Measurements from ENCODE around the gene ADNP. TPM values are rescaled to one million over a fixed set of nuclear protein-coding genes. Genes with fewer than 3 reads are reported as not detected.
A peak's percentile ranks its signal among the peaks of the same experiment; 100 is the strongest.

Gene ADNP
- total and polyA plus RNA-seq, 2 experiments from 2014 or later, result 95.0 to 106 TPM

- Mint-ChIP-seq H3K4me3 (no peak overlapping the region; the same call in 2 of the 3 replicates), H3K27ac (0 out of 2 replicates have a peak overlapping the region, but pooled peaks have one; percentile 72), H3K9me3 (no peaks in the 10 kb centered on the region; the same call in 2 of the 3 replicates)
Measured at GRCh38 chr20:50850721-50851286, 80.4 kb downstream of the ADNP start.

More at GRCh38 chr20:50850721-50851286, 80.4 kb downstream of the ADNP start:
- peaks cover 39% of the 10 kb centered on the region for H3K4me1 Mint-ChIP-seq
- Histone ChIP-seq H3F3A (replicated peaks; ENCODE audit: low read depth) (no peaks in the 10 kb centered on the region), H3K27ac (ENCODE audit: low read depth) (no peak overlapping the region), H3K4me1 (ENCODE audit: insufficient read depth) (peaks cover 14% of the 10 kb centered on the region), H3K4me2 (no peak overlapping the region), H4K20me1 (replicated peaks; ENCODE audit: insufficient read depth) (no peaks in the 10 kb centered on the region), H3K4me3 (no peak overlapping the region), H3K36me3 (ENCODE audit: insufficient read depth) (no peaks in the 10 kb centered on the region), H3K9me2 (ENCODE audit: insufficient read depth) (no peaks in the 10 kb centered on the region), H2AFZ (no peak overlapping the region), H3K27me3 (ENCODE audit: insufficient read depth) (no peaks in the 10 kb centered on the region), H3K79me2 (replicated peaks; ENCODE audit: insufficient read depth) (no peaks in the 10 kb centered on the region)
- peak; percentile 61 for DNase-seq (ENCODE audit: low spot score)
- peaks cover 17% of the 10 kb centered on the region for H3K27me3 Mint-ChIP-seq (ENCODE audit: insufficient read depth, low read depth, poor library complexity)
- no peak for TF ChIP-seq ZNF462 (CRISPR knock-in tag; IDR thresholded peaks at IDR 0.05)
- no peak for TF ChIP-seq EZH2phosphoT487 (IDR thresholded peaks at IDR 0.05; ENCODE audit: unreplicated experiment)
- no peak for TF ChIP-seq EZH2 (IDR thresholded peaks at IDR 0.05; ENCODE audit: low read depth, unreplicated experiment)
- TF ChIP-seq CREB1 (CRISPR knock-in tag; IDR thresholded peaks at IDR 0.05; ENCODE audit: low read depth), result no peak
- no peak for TF ChIP-seq ZNF331 (CRISPR knock-in tag; IDR thresholded peaks at IDR 0.05; ENCODE audit: low read depth)
- no peak for TF ChIP-seq POLR2AphosphoS5 (IDR thresholded peaks at IDR 0.05; ENCODE audit: low read depth)
- H3K36me3 Mint-ChIP-seq (ENCODE audit: low read depth), result no peaks in the 10 kb centered on the region
- peak; percentile 79 for ATAC-seq
